ENCODE data around the gene SERPINI1.
A peak's percentile ranks its signal among the peaks of the same experiment; 100 is the strongest.

Gene SERPINI1

GRCh38 chr3:167739190-167739810, 3.8 kb downstream of the SERPINI1 start:
- in situ Hi-C loops (cut with MboI; ENCODE audit: low pct_unique_long_range_greater_than_20kb, low sequenced_read_pairs, unreplicated experiment) = no loop called here
- TF ChIP-seq, protein P1, sequence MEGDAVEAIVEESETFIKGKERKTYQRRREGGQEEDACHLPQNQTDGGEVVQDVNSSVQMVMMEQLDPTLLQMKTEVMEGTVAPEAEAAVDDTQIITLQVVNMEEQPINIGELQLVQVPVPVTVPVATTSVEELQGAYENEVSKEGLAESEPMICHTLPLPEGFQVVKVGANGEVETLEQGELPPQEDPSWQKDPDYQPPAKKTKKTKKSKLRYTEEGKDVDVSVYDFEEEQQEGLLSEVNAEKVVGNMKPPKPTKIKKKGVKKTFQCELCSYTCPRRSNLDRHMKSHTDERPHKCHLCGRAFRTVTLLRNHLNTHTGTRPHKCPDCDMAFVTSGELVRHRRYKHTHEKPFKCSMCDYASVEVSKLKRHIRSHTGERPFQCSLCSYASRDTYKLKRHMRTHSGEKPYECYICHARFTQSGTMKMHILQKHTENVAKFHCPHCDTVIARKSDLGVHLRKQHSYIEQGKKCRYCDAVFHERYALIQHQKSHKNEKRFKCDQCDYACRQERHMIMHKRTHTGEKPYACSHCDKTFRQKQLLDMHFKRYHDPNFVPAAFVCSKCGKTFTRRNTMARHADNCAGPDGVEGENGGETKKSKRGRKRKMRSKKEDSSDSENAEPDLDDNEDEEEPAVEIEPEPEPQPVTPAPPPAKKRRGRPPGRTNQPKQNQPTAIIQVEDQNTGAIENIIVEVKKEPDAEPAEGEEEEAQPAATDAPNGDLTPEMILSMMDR (IDR thresholded peaks at IDR 0.05; ENCODE audit: extremely low read depth, insufficient read depth, missing control alignments) = no peak
- no peak for DNase-seq (ENCODE audit: low spot score)

DNA sequence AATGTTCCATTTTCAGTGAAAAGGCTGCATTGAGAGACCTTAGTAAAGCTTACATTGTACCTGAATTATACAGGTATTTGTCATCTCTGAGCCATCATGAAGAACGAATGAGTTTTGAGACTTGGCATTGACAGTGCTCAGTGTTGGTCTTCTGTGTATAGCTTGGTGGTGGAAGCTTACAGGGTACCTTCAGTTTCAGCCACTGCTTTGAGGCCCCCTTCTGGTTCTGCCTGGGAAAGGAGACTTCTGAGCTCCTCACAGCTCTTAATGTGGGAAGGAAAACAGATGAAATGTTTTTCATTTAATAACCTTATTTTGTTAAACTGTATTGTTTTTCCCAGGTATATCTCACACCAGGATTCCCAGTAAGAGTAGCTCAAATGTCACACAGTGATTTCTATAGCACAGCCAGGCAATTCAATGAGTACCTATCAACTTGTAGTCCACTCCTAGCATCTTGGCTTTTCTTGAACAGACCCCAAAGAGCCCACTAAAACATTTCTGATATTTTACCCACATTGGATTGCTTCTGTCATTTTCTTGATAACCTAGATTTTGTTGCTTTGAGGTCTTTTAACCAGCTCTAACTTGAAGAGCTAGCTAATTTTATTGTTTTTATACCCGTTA, 5.6 kb downstream of the SERPINI1 start:
- peak; percentile 24 for DNase-seq (ENCODE audit: low spot score)
- TF ChIP-seq, protein P1 (IDR thresholded peaks at IDR 0.05; ENCODE audit: extremely low read depth, insufficient read depth, missing control alignments) = peak; percentile 69
- in situ Hi-C loops (cut with MboI; ENCODE audit: low pct_unique_long_range_greater_than_20kb, low sequenced_read_pairs, unreplicated experiment) = no loop called here

DNA sequence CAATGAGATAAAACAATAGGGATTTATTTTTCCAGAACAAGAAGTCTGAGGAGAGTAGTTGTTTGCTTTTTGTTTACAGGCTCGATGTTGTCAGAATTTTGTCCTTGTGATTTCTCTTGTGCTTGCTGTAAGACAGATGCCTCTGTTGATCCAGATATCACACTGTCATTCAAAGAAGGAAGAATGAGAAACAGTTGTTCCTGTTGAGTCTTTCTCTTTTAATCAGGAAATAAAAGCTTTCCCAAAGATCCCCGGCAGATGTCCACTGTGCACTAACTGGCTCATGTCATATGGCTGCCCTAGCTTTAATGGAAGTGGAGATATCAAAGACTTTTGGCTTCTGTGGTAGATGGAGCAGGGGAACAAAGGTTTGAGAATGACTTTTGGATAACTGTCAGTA, 6.8 kb downstream of the SERPINI1 start:
- in situ Hi-C loops (cut with MboI; ENCODE audit: low pct_unique_long_range_greater_than_20kb, low sequenced_read_pairs, unreplicated experiment) = no loop called here
- DNase-seq (ENCODE audit: low spot score) = no peak

GRCh38 chr3:167743799-167744198, 8.3 kb downstream of the SERPINI1 start:
- TF ChIP-seq, protein P1 (IDR thresholded peaks at IDR 0.05; ENCODE audit: extremely low read depth, insufficient read depth, missing control alignments) = no peak
- in situ Hi-C loops (cut with MboI; ENCODE audit: low pct_unique_long_range_greater_than_20kb, low sequenced_read_pairs, unreplicated experiment) = no loop called here
- DNase-seq (ENCODE audit: low spot score) = no peak

More for the DNA sequence above, 6.8 kb downstream of the SERPINI1 start:
- TF ChIP-seq, protein P1 (IDR thresholded peaks at IDR 0.05; ENCODE audit: extremely low read depth, insufficient read depth, missing control alignments) = no peak

DNA sequence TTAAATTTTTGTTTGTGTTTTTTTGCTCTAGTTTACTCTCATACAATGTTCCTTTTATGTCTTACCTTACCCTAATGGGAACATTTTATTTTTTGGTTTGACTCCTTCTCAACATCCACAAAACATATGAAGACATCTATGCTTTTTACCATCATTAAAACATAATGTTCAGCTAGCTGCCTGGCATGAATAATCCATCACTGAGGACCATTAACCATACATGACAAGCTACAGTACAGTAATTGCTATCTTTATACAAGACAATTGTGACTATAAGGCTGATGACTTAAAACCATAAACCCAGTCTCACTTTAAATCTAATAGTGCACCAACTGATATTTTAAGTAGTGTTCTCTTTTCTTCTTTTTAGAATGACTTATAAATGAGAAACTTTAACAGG, 13.7 kb downstream of the SERPINI1 start:
- TF ChIP-seq, protein P1 (IDR thresholded peaks at IDR 0.05; ENCODE audit: extremely low read depth, insufficient read depth, missing control alignments) = no peak
- no peak for DNase-seq (ENCODE audit: low spot score)
- in situ Hi-C loops (cut with MboI; ENCODE audit: low pct_unique_long_range_greater_than_20kb, low sequenced_read_pairs, unreplicated experiment) = no loop called here

GRCh38 chr3:167749728-167750127, 14.2 kb downstream of the SERPINI1 start:
- in situ Hi-C loops (cut with MboI; ENCODE audit: low pct_unique_long_range_greater_than_20kb, low sequenced_read_pairs, unreplicated experiment) = no loop called here
- TF ChIP-seq, protein P1 (IDR thresholded peaks at IDR 0.05; ENCODE audit: extremely low read depth, insufficient read depth, missing control alignments) = no peak
- DNase-seq (ENCODE audit: low spot score) = no peak

All from GM13977 (cell line).